HCT116 (cell line): Measurements from ENCODE around the gene SSNA1. TPM values are rescaled to one million over a fixed set of nuclear protein-coding genes. Genes with fewer than 3 reads are reported as not detected.

ENCODE experiments used
- ATAC-seq: fragments of 200-7000 bp; cut with Tn5 transposase; 2 replicates; pipeline ENCODE4 v1.9.1; 2020; ENCODE audit warnings: mild to moderate bottlenecking, moderate library complexity
- BruUV-seq: library from RNA; stranded (reverse); fragments of 400-500 nt; replicated peaks from 2 replicates; lab custom pipeline; 2021; lab: Mats Ljungman, UMichigan
- CTCF ChIA-PET: fragments of 300-600 bp; sonication (Branson Sonifier 250); formaldehyde crosslinking; loops from one replicate; lab custom pipeline; 2021; ENCODE audit warnings: antibody characterized with exemption; lab: Charles Lee
- POLR2A ChIA-PET: fragments of 300-600, 350-600 bp; sonication (Branson Sonifier 250); formaldehyde crosslinking; loops from one replicate; lab custom pipeline; 2021; ENCODE audit warnings: antibody characterized with exemption; lab: Charles Lee
- RAD21 ChIA-PET, 2 experiments: fragments of 300-600 bp; sonication (Branson Sonifier 250); formaldehyde crosslinking; loops; one replicate each; lab custom pipeline; 2023; ENCODE audit warnings: low total read pairs in 2 of 2; ENCODE audit not compliant: uncharacterized antibody in 2 of 2, unreplicated experiment in 2 of 2, low non-redundant PET in 1 of 2; lab: Charles Lee
- DNase-seq: peaks from one replicate; pipeline ENCODE4 v3.0.0-alpha.2; 2010; ENCODE audit warnings: low read depth, low spot score
- H2AFZ ChIP-seq: fragments of 200-600 bp; shearing (Covaris generic), sonication (generic); 2 replicates; pipeline ENCODE4 v1.6.1; 2017; ENCODE audit warnings: low read depth, mixed run types, mixed read lengths, antibody characterized with exemption, low read length; ENCODE audit not compliant: poor library complexity, severe bottlenecking
- H3K27ac ChIP-seq: 2 replicates; pipeline ENCODE4 v1.5.1; 2012; ENCODE audit warnings: low read depth, low read length
- H3K27me3 ChIP-seq: fragments of 200-600 bp; sonication (generic); 2 replicates; pipeline ENCODE4 v1.6.1; 2016; ENCODE audit warnings: mixed run types, low read length, mixed read lengths; ENCODE audit not compliant: insufficient read depth
- H3K36me3 ChIP-seq, 2 experiments: fragments of 200-500 bp in 1 of 2; fragments of 200-600 bp in 1 of 2; sonication (Bioruptor generic) in 1 of 2; sonication (generic) in 1 of 2; 2 replicates each; pipeline versions ENCODE4 v1.5.1 to v1.6.1; 2014 to 2016; ENCODE audit warnings: low read length in 2 of 2, inconsistent platforms in 1 of 2, mixed read lengths in 1 of 2, mixed run types in 1 of 2; ENCODE audit not compliant: insufficient read depth in 2 of 2, control insufficient read depth in 1 of 2
- H3K4me1 ChIP-seq, 2 experiments: fragments of 200-600 bp in 1 of 2; sonication (generic) in 1 of 2; 2 replicates each; pipeline versions ENCODE4 v1.5.1 to v1.6.1; 2012 to 2017; ENCODE audit warnings: low read length in 2 of 2, inconsistent platforms in 1 of 2, mild to moderate bottlenecking in 1 of 2, mixed read lengths in 1 of 2, mixed run types in 1 of 2, moderate library complexity in 1 of 2; ENCODE audit not compliant: insufficient read depth in 2 of 2, control insufficient read depth in 1 of 2
- H3K4me2 ChIP-seq: fragments of 200-600 bp; sonication (generic); 2 replicates; pipeline ENCODE4 v1.6.1; 2017; ENCODE audit warnings: mixed run types, low read length, mixed read lengths
- H3K4me3 ChIP-seq, 2 experiments: fragments of 200-600 bp in 1 of 2; sonication (generic) in 1 of 2; replicated peaks in 1 of 2; 2 replicates each; pipeline ENCODE4 v1.5.1; 2011 to 2016; ENCODE audit warnings: low read length in 2 of 2, control low read depth in 1 of 2, low read depth in 1 of 2, mild to moderate bottlenecking in 1 of 2, mixed read lengths in 1 of 2, mixed run types in 1 of 2
- H3K79me2 ChIP-seq: fragments of 200-600 bp; sonication (generic); 2 replicates; pipeline ENCODE4 v1.6.1; 2017; ENCODE audit warnings: mild to moderate bottlenecking, mixed run types, low read length, moderate library complexity, mixed read lengths; ENCODE audit not compliant: insufficient read depth
- H3K9ac ChIP-seq: fragments of 200-600 bp; sonication (generic); 2 replicates; pipeline ENCODE4 v1.6.1; 2016; ENCODE audit warnings: low read length, mixed read lengths
- H3K9me2 ChIP-seq: fragments of 200-600 bp; sonication (generic), shearing (Covaris generic); 2 replicates; pipeline ENCODE4 v1.6.1; 2017; ENCODE audit warnings: mixed run types, mild to moderate bottlenecking, moderate library complexity; ENCODE audit not compliant: insufficient read depth
- H3K9me3 ChIP-seq, 2 experiments: fragments of 200-500 bp in 1 of 2; fragments of 200-600 bp in 1 of 2; sonication (Bioruptor generic) in 1 of 2; sonication (generic) in 1 of 2; 2 replicates each; pipeline ENCODE4 v1.6.1; 2014 to 2017; ENCODE audit warnings: low read length in 2 of 2, mixed read lengths in 2 of 2, inconsistent platforms in 1 of 2, low read depth in 1 of 2, mild to moderate bottlenecking in 1 of 2, mixed run types in 1 of 2, moderate library complexity in 1 of 2; ENCODE audit not compliant: control insufficient read depth in 1 of 2, insufficient read depth in 1 of 2
- H4K20me1 ChIP-seq: fragments of 200-600 bp; sonication (generic), shearing (Covaris generic); 2 replicates; pipeline ENCODE4 v1.6.1; 2017; ENCODE audit warnings: mixed run types, mild to moderate bottlenecking, moderate library complexity; ENCODE audit not compliant: insufficient read depth
- EZH2phosphoT487 ChIP-seq: fragments of 200-600 bp; IDR thresholded peaks from 2 replicates; pipeline ENCODE4 v1.6.1; 2018; ENCODE audit warnings: antibody characterized with exemption, borderline replicate concordance
- FOSL1 ChIP-seq: IDR thresholded peaks from 2 replicates; pipeline ENCODE4 v1.6.1; 2012; ENCODE audit warnings: low read depth
- POLR2A ChIP-seq: IDR thresholded peaks from 2 replicates; pipeline ENCODE4 v1.7.0; 2011; ENCODE audit warnings: borderline replicate concordance; ENCODE audit not compliant: insufficient read depth, insufficient read length; ENCODE audit errors: extremely low read depth
- POLR2AphosphoS5 ChIP-seq: IDR thresholded peaks from 2 replicates; pipeline ENCODE4 v1.6.1; 2011; ENCODE audit warnings: mild to moderate bottlenecking, low read depth, low read length, moderate library complexity
- RAD21 ChIP-seq: IDR thresholded peaks from 2 replicates; pipeline ENCODE4 v1.6.1; 2012; ENCODE audit warnings: low read depth, mild to moderate bottlenecking
- SIN3A ChIP-seq: IDR thresholded peaks from 2 replicates; pipeline ENCODE4 v1.6.1; 2012; ENCODE audit warnings: low read depth
- SP1 ChIP-seq: IDR thresholded peaks from 2 replicates; pipeline ENCODE4 v1.6.1; 2012; ENCODE audit warnings: low read depth
- SRF ChIP-seq: IDR thresholded peaks from 2 replicates; pipeline ENCODE4 v1.6.1; 2012; ENCODE audit warnings: low read depth
- ZFX ChIP-seq: fragments of 450-650 bp; IDR thresholded peaks from 2 replicates; pipeline ENCODE4 v1.6.1; 2017
- intact Hi-C: fragments of 100-400 bp; cut with micrococcal nuclease; formaldehyde crosslinking; loops from 2 replicates; pipeline ENCODE4 v1.10.0; 2022
- total RNA-seq: library from RNA; stranded (reverse); gene quantifications from one replicate; pipeline ENCODE4 v1.2.1, GENCODE V29; 2021; ENCODE audit not compliant: unreplicated experiment
- TF ChIP-seq, protein P1 (sequence below), 3 experiments: fragments of 200-600 bp in 1 of 3; sonication (generic) in 1 of 3; IDR thresholded peaks in 2 of 3; conservative IDR thresholded peaks in 1 of 3; 2 replicates each; pipeline ENCODE4 v1.5.1; 2012 to 2017; ENCODE audit warnings: low read depth in 2 of 3, low read length in 2 of 3, antibody characterized with exemption in 1 of 3, borderline replicate concordance in 1 of 3, control low read depth in 1 of 3, mild to moderate bottlenecking in 1 of 3, mixed read lengths in 1 of 3, mixed run types in 1 of 3, moderate library complexity in 1 of 3; ENCODE audit not compliant: insufficient read depth in 1 of 3
- TF ChIP-seq, protein P2 (sequence below): IDR thresholded peaks from 2 replicates; pipeline ENCODE4 v1.6.1; 2012; ENCODE audit warnings: low read depth
- TF ChIP-seq, protein P3 (sequence below): IDR thresholded peaks from 2 replicates; pipeline ENCODE4 v1.6.1; 2011; ENCODE audit warnings: mild to moderate bottlenecking, low read length, moderate library complexity; ENCODE audit not compliant: insufficient replicate concordance; ENCODE audit errors: extremely low read depth
- TF ChIP-seq, protein P4 (sequence below): IDR thresholded peaks from 2 replicates; pipeline ENCODE4 v1.6.1; 2012

Gene SSNA1
- total RNA-seq, 1 experiment from 2014 or later = 84.7 TPM

DNA sequence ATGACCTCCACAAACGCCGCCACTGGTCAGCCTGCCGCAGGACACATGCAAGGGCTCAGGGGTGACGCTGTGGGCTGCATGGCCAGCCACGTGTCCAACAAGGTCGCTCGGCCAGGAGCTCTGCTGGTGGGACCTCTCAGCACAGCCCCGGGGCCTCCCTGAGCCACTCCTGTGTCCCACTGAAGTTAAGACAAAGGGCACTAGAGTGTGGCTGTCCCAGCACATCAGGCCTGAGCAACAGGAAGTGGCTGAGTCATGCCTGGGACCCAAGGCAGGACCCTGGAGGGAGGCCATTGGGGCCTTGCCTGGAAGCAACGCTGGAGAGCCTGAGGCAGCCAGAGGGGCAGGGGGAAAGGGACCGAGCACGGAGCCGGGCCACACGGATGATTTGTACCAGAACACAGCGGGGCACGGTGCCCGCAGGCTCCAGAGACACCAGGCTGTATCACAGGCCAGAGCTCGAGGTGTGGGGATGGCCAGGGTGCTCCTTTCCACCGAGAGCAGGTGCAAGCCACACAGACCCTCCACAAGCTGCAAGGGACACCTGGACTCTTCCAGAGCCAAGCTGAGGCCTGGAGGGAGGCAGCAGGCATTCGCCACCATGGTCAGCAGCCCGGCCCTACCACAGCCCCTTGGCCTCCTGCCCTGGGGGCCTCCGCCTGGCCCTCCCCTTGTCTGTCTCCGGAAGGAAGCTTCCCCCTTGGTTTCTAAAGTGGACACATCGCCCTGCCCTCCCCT, 10.1 kb upstream of the SSNA1 start:
- DNase-seq (no peak), ATAC-seq (no peak)
- Histone ChIP-seq H3K9me3 (no peaks in the 10 kb centered on the region), H3K27ac (no peak overlapping the region), H2AFZ (no peak overlapping the region), H3K27me3 (no peaks in the 10 kb centered on the region), H3K79me2 (no peaks in the 10 kb centered on the region; the same call in 1 of the 2 replicates), H4K20me1 (no peaks in the 10 kb centered on the region), H3K9me2 (no peaks in the 10 kb centered on the region), H3K4me3 (no peak overlapping the region), H3K9ac (no peak overlapping the region), H3K36me3 (peaks cover 0 to 3% of the 10 kb centered on the region in 2 experiments; a peak in 2 of 4 replicates), H3K4me2 (no peak overlapping the region), H3K4me1 (peaks cover 0 to 15% of the 10 kb centered on the region in 2 experiments; a peak in 2 of 4 replicates)
- TF ChIP-seq SP1 = no peak
- TF ChIP-seq, protein P1, sequence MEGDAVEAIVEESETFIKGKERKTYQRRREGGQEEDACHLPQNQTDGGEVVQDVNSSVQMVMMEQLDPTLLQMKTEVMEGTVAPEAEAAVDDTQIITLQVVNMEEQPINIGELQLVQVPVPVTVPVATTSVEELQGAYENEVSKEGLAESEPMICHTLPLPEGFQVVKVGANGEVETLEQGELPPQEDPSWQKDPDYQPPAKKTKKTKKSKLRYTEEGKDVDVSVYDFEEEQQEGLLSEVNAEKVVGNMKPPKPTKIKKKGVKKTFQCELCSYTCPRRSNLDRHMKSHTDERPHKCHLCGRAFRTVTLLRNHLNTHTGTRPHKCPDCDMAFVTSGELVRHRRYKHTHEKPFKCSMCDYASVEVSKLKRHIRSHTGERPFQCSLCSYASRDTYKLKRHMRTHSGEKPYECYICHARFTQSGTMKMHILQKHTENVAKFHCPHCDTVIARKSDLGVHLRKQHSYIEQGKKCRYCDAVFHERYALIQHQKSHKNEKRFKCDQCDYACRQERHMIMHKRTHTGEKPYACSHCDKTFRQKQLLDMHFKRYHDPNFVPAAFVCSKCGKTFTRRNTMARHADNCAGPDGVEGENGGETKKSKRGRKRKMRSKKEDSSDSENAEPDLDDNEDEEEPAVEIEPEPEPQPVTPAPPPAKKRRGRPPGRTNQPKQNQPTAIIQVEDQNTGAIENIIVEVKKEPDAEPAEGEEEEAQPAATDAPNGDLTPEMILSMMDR (IDR thresholded peaks at IDR 0.05 in 2 of 3, conservative IDR thresholded peaks at IDR 0.05 in 1 of 3; ENCODE audit: borderline replicate concordance in 1 of 3, insufficient read depth in 1 of 3, low read depth in 2 of 3, low read length in 2 of 3) = no peak
- no peak for TF ChIP-seq ZFX
- no peak for TF ChIP-seq SIN3A
- TF ChIP-seq SRF = no peak
- TF ChIP-seq, protein P2, sequence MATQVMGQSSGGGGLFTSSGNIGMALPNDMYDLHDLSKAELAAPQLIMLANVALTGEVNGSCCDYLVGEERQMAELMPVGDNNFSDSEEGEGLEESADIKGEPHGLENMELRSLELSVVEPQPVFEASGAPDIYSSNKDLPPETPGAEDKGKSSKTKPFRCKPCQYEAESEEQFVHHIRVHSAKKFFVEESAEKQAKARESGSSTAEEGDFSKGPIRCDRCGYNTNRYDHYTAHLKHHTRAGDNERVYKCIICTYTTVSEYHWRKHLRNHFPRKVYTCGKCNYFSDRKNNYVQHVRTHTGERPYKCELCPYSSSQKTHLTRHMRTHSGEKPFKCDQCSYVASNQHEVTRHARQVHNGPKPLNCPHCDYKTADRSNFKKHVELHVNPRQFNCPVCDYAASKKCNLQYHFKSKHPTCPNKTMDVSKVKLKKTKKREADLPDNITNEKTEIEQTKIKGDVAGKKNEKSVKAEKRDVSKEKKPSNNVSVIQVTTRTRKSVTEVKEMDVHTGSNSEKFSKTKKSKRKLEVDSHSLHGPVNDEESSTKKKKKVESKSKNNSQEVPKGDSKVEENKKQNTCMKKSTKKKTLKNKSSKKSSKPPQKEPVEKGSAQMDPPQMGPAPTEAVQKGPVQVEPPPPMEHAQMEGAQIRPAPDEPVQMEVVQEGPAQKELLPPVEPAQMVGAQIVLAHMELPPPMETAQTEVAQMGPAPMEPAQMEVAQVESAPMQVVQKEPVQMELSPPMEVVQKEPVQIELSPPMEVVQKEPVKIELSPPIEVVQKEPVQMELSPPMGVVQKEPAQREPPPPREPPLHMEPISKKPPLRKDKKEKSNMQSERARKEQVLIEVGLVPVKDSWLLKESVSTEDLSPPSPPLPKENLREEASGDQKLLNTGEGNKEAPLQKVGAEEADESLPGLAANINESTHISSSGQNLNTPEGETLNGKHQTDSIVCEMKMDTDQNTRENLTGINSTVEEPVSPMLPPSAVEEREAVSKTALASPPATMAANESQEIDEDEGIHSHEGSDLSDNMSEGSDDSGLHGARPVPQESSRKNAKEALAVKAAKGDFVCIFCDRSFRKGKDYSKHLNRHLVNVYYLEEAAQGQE = no peak
- no peak for TF ChIP-seq FOSL1
- TF ChIP-seq, protein P3, sequence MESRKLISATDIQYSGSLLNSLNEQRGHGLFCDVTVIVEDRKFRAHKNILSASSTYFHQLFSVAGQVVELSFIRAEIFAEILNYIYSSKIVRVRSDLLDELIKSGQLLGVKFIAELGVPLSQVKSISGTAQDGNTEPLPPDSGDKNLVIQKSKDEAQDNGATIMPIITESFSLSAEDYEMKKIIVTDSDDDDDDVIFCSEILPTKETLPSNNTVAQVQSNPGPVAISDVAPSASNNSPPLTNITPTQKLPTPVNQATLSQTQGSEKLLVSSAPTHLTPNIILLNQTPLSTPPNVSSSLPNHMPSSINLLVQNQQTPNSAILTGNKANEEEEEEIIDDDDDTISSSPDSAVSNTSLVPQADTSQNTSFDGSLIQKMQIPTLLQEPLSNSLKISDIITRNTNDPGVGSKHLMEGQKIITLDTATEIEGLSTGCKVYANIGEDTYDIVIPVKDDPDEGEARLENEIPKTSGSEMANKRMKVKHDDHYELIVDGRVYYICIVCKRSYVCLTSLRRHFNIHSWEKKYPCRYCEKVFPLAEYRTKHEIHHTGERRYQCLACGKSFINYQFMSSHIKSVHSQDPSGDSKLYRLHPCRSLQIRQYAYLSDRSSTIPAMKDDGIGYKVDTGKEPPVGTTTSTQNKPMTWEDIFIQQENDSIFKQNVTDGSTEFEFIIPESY = no peak
- TF ChIP-seq, protein P4, sequence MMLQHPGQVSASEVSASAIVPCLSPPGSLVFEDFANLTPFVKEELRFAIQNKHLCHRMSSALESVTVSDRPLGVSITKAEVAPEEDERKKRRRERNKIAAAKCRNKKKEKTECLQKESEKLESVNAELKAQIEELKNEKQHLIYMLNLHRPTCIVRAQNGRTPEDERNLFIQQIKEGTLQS = no peak
- no peak for TF ChIP-seq POLR2A
- no peak for TF ChIP-seq RAD21
- TF ChIP-seq EZH2phosphoT487 = no peak
- no peak for TF ChIP-seq POLR2AphosphoS5
- POLR2A ChIA-PET = interaction anchor here (1.5 kb wide), 1 partner anchor 28 kb away, joined by 4 read pairs; no protein-coding TSS in a partner anchor
- intact Hi-C loops = no loop called here
- CTCF ChIA-PET = interaction anchor here (0.6 kb wide), 1 partner anchor 27 kb away, joined by 5 read pairs; no protein-coding TSS in a partner anchor
- BruUV-seq = no TSS peak
- RAD21 ChIA-PET = no interaction called here
